ENCODE measurements around the gene TOM1L2. TPM values are rescaled to one million over a fixed set of nuclear protein-coding genes. Genes with fewer than 3 reads are reported as not detected.

TOM1L2 gene
- total RNA-seq, 1 donor from 2014 or later, result 88.6 TPM

DNA sequence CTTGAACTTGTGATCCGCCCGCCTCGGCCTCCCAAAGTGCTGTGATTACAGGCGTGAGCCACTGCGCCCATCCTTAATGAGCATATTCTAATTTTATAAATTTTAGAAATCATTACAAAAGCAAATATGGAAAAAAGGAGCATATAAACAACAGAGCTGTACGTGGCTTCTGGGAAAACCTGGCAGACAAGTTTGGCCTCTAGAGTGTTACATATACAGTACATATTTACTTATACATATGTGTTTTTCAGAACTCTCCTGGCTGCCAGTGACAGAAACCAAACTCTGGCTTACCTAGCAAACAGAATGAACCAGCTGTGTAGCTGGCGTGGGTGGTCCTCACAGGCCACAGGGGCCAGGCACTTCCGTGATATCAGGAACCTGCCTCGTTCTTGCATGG lies 10.6 kb upstream of the TOM1L2 start:
- intact Hi-C loops (cut with DNase I), result no loop called here
- no peaks in the 10 kb centered on the region for H3K36me3 ChIP-seq
- peaks cover 7% of the 10 kb centered on the region for H3K4me1 ChIP-seq
- no peaks in the 10 kb centered on the region for H3K9me3 ChIP-seq
- H3K27ac ChIP-seq, result peak overlapping the region; percentile 57
- DNase-seq (ENCODE audit: extremely low spot score in 2 of 2), result no peak
- no peak for TF ChIP-seq POLR2A (IDR thresholded peaks at IDR 0.05)
- TF ChIP-seq POLR2AphosphoS5 (IDR thresholded peaks at IDR 0.05; ENCODE audit: insufficient read depth in 1 of 2, low read depth in 1 of 2), result no peak
- TF ChIP-seq, protein P1, sequence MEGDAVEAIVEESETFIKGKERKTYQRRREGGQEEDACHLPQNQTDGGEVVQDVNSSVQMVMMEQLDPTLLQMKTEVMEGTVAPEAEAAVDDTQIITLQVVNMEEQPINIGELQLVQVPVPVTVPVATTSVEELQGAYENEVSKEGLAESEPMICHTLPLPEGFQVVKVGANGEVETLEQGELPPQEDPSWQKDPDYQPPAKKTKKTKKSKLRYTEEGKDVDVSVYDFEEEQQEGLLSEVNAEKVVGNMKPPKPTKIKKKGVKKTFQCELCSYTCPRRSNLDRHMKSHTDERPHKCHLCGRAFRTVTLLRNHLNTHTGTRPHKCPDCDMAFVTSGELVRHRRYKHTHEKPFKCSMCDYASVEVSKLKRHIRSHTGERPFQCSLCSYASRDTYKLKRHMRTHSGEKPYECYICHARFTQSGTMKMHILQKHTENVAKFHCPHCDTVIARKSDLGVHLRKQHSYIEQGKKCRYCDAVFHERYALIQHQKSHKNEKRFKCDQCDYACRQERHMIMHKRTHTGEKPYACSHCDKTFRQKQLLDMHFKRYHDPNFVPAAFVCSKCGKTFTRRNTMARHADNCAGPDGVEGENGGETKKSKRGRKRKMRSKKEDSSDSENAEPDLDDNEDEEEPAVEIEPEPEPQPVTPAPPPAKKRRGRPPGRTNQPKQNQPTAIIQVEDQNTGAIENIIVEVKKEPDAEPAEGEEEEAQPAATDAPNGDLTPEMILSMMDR (IDR thresholded peaks at IDR 0.05), result no peak
- H3K27me3 ChIP-seq, result no peaks in the 10 kb centered on the region
- no peak overlapping the region for H3K4me3 ChIP-seq

DNA sequence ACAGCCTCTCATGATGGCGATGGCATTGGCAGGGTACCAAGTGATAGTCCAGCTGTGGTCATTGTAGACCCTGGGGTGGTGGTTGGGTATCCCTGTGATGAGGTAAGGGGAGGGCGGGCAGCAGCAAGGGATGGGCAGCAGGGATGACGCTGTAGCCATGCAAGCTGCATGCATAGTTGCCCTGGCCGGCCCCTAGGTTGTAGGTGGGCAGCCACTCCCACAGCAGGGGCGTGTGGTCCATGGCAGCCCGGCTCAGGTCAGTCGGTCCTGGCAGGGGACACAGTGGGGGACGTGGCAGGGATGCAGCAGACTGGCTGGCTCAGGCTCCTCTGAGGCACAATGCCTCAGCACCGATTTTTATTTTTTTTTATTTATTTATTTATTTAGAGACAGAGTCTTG lies 9.1 kb upstream of the TOM1L2 start:
- peaks cover 7% of the 10 kb centered on the region for H3K4me1 ChIP-seq
- no peak for DNase-seq (ENCODE audit: extremely low spot score in 2 of 2)
- H3K27me3 ChIP-seq, result no peaks in the 10 kb centered on the region
- TF ChIP-seq POLR2AphosphoS5 (IDR thresholded peaks at IDR 0.05; ENCODE audit: insufficient read depth in 1 of 2, low read depth in 1 of 2) (no peak), POLR2A (IDR thresholded peaks at IDR 0.05) (no peak)
- TF ChIP-seq, protein P1 (IDR thresholded peaks at IDR 0.05), result no peak
- no peak overlapping the region for H3K4me3 ChIP-seq
- no peaks in the 10 kb centered on the region for H3K9me3 ChIP-seq
- intact Hi-C loops (cut with DNase I), result no loop called here
- H3K27ac ChIP-seq, result no peak overlapping the region
- no peaks in the 10 kb centered on the region for H3K36me3 ChIP-seq

DNA sequence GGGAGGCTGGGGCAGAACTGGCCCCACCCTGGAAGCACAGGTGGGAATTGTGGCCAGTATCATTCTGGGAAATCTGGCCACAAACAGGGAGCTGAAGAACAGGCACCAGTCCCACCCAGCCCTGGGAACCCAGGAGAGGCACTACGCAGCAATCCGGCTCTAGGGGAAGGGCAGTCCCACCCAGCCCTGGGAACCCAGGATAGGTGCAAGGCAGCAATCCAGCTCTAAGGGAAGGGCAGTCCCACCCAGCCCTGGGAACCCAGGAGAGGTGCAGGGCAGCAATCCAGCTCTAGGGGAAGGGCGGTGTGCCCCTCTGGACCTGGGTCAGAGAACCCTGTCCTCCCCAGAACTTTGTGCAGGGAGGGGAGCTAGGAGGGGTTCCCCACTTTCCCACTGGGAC lies 7.6 kb upstream of the TOM1L2 start:
- no peak overlapping the region for H3K4me3 ChIP-seq
- no peak overlapping the region for H3K27ac ChIP-seq
- H3K4me1 ChIP-seq, result peaks cover 7% of the 10 kb centered on the region
- DNase-seq (ENCODE audit: extremely low spot score in 2 of 2), result no peak
- intact Hi-C loops (cut with DNase I), result no loop called here
- no peaks in the 10 kb centered on the region for H3K36me3 ChIP-seq
- H3K9me3 ChIP-seq, result no peaks in the 10 kb centered on the region
- H3K27me3 ChIP-seq, result no peaks in the 10 kb centered on the region
- TF ChIP-seq POLR2A (IDR thresholded peaks at IDR 0.05) (no peak), POLR2AphosphoS5 (IDR thresholded peaks at IDR 0.05; ENCODE audit: insufficient read depth in 1 of 2, low read depth in 1 of 2) (no peak)
- TF ChIP-seq, protein P1 (IDR thresholded peaks at IDR 0.05), result no peak

DNA sequence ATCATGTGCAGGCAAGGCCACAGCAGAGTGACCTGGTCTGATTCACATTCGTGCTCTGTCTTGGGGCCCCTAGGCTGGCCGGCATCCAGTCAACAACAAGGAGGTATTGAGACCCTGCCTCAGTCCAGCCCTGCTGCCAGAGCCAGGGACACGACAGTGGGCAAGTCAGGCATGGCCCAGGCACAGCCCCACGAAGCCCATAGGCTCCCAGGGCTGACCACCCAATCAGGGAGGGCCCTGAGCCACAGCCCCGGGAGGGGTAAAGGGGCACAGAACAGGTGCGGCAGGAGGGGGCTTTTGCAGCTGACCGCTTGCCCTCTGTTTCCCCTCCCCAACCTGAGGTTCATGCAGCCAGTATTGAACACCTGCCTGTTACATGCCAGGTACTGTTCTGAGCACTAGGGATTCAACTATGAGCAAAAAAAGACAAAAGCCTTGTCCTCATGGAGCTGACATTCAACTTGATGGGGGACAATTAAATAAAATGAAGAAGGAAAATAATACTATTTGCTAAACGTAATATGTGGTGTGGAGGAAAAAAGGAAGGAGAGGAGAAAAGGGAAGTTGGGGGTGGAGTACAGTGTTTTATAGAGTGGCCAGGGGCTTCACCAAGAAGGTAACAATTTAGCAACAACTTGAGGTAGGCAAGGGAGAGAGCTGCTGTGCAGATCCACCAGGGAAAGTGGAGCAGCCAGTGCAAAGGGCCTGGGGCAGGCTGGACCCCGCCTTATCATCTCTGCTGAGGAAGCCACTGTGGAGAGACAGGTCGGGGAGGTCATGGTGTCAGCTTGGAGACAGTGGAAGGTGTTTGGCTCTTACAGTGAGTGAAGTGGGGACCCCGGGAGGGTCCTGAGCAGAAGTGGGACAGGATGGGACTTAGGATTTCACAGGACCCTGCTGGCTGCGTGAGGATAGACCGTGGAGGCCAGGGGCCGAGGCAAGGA lies 6.6 kb upstream of the TOM1L2 start:
- H3K4me1 ChIP-seq, result peaks cover 7% of the 10 kb centered on the region
- intact Hi-C loops (cut with DNase I), result no loop called here
- no peaks in the 10 kb centered on the region for H3K27me3 ChIP-seq
- DNase-seq (ENCODE audit: extremely low spot score in 2 of 2), result no peak
- no peak overlapping the region for H3K4me3 ChIP-seq
- no peak overlapping the region for H3K27ac ChIP-seq
- no peaks in the 10 kb centered on the region for H3K36me3 ChIP-seq
- TF ChIP-seq, protein P1 (IDR thresholded peaks at IDR 0.05), result no peak
- no peak for TF ChIP-seq POLR2A (IDR thresholded peaks at IDR 0.05)
- no peak for TF ChIP-seq POLR2AphosphoS5 (IDR thresholded peaks at IDR 0.05; ENCODE audit: insufficient read depth in 1 of 2, low read depth in 1 of 2)
- H3K9me3 ChIP-seq, result no peaks in the 10 kb centered on the region
